ENCODE results near the gene BTBD10.

GRCh38 chr11:13349046-13349445 lies 114.0 kb downstream of the BTBD10 start:
- no peak for TF ChIP-seq CTCF (conservative IDR thresholded peaks at IDR 0.05 in 1 of 2, IDR thresholded peaks at IDR 0.05 in 1 of 2; ENCODE audit: low read depth in 1 of 2, low read length in 2 of 2)
- TF ChIP-seq EZH2 (IDR thresholded peaks at IDR 0.05; ENCODE audit: low read length, missing control alignments), result no peak
